ENCODE data around the gene NCOR2. TPM values are rescaled to one million over a fixed set of nuclear protein-coding genes. Genes with fewer than 3 reads are reported as not detected.

Gene NCOR2
- total and polyA plus RNA-seq, 2 of the 8 experiments (the other 6 are each of a cell fraction or from before 2014, with no cell fraction given): 14.8 to 275 TPM

DNA sequence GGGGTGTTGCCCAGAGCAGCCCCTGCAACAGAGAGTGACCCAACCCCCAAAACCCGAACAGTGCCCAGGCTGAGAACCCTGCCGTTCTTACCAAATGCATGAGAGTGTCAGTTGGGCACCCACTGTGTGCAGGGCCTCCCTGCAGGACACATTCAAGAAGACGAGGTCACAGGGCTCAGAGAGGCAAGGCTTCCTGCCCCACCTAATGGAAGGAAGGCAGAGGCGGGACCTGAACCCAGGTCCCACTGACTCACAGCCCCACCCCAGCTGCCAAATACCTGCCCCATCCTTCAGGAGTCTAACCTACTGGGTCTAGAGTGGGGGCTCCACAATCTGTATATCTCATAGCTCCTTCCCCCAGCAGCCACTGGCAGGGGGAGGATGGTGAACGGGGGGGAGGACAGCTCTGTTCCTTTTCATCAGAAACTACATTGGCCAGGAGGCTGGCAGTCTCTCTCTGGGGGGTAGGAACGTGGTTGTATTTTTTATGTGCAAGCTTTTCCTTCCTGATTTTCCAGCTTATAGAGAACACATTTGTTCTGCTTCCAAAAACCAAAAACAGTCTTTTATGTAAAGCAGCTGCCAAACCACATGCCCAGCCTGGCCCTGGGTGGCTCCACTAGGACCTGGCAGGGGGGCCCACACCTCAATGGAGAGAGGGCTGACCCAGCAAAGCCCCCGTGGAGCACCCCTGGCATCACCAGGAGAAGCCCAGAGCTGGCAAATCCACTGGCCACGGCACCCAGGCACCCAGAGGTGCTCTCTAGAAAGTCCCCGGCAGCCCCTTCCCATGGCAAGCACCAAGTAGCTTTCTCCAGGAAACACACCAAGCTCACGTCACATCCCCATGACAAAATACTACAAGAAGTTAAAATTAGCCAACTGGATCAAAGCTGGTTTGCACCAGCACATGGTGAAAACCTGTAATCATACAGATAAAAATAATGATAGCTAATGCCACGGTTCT is 17.0 kb downstream of the NCOR2 start (continued):
- TF ChIP-seq GABPA (IDR thresholded peaks at IDR 0.05; ENCODE audit: borderline replicate concordance, insufficient read depth, low read length) (no peak), SIN3A (conservative IDR thresholded peaks at IDR 0.05 in 1 of 2, IDR thresholded peaks at IDR 0.05 in 1 of 2; ENCODE audit: low read depth in 1 of 2, low read length in 2 of 2) (no peak)

Measured in H1 (cell line).